Measurements from ENCODE around the gene DSG4.

GRCh38 chr18:31430072-31430471 is 53.5 kb downstream of the DSG4 start:
- TF ChIP-seq CTCF (conservative IDR thresholded peaks at IDR 0.05; ENCODE audit: low read length) (no peak), EZH2phosphoT487 (IDR thresholded peaks at IDR 0.05; ENCODE audit: borderline replicate concordance, low read depth, low read length) (no peak)

Measured in OCI-LY7 (cell line).